Smooth muscle cell of the coronary artery (primary cell): Measurements from ENCODE around the gene ZNF423. TPM values are rescaled to one million over a fixed set of nuclear protein-coding genes. Genes with fewer than 3 reads are reported as not detected.

ENCODE experiments used
- total RNA-seq: library from RNA; depleted of rRNA; stranded (reverse); fragments of >200 nt; gene quantifications from 2 replicates; pipeline ENCODE4 v1.2.3, GENCODE V29; 2014; ENCODE audit warnings: low replicate concordance

Gene ZNF423
- total RNA-seq, result 1.4 and 2.3 TPM in 2 replicates

GRCh38 chr16:49855822-49856671 lies at the start of gene ZNF423:
ZNF423 (minus strand) TSS chr16:49856112; CDS start chr16:49855774, 338 bp downstream.

Other genes starting within 250 kb of the ZNF423 start
- 22.5 and 26.9 TPM in 2 replicates for gene CNEP1R1, start 169.1 kb upstream of the ZNF423 start, total RNA-seq
- gene HEATR3, start 209.9 kb upstream of the ZNF423 start, total RNA-seq, result 11.1 and 18.9 TPM in 2 replicates